Measurements from ENCODE around the gene ATOH1.

Gene ATOH1, protein sequence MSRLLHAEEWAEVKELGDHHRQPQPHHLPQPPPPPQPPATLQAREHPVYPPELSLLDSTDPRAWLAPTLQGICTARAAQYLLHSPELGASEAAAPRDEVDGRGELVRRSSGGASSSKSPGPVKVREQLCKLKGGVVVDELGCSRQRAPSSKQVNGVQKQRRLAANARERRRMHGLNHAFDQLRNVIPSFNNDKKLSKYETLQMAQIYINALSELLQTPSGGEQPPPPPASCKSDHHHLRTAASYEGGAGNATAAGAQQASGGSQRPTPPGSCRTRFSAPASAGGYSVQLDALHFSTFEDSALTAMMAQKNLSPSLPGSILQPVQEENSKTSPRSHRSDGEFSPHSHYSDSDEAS

DNA sequence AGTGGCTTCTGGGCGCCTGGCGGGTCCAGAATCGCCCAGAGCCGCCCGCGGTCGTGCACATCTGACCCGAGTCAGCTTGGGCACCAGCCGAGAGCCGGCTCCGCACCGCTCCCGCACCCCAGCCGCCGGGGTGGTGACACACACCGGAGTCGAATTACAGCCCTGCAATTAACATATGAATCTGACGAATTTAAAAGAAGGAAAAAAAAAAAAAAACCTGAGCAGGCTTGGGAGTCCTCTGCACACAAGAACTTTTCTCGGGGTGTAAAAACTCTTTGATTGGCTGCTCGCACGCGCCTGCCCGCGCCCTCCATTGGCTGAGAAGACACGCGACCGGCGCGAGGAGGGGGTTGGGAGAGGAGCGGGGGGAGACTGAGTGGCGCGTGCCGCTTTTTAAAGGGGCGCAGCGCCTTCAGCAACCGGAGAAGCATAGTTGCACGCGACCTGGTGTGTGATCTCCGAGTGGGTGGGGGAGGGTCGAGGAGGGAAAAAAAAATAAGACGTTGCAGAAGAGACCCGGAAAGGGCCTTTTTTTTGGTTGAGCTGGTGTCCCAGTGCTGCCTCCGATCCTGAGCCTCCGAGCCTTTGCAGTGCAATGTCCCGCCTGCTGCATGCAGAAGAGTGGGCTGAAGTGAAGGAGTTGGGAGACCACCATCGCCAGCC is at the start of gene ATOH1:
ATOH1 (plus strand) TSS at position 422 of the 663 bp plus-strand sequence; CDS start at position 596, 174 bp downstream.
- no peak for DNase-seq (ENCODE audit: low read depth in 2 of 2)

DNA sequence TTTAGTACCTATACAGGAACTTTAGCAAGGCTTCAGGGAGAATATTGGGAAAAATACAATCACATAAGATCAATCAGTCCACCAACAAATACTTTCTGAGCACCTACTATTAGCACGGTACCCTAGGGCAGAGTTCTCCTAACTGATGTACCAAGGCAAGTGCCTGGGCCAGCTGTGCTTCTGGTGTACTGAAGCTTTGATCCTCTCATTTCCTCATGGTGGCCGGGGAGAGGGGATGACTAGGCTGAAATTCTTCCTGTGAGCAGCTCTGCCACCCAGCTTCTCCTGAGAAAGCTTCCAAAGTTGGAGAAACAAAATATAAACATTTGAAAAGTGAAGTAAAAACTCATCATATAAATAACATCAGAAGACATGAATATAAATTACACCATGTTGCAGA is 49.3 kb upstream of the ATOH1 start:
- DNase-seq (ENCODE audit: low read depth in 2 of 2) = no peak

DNA sequence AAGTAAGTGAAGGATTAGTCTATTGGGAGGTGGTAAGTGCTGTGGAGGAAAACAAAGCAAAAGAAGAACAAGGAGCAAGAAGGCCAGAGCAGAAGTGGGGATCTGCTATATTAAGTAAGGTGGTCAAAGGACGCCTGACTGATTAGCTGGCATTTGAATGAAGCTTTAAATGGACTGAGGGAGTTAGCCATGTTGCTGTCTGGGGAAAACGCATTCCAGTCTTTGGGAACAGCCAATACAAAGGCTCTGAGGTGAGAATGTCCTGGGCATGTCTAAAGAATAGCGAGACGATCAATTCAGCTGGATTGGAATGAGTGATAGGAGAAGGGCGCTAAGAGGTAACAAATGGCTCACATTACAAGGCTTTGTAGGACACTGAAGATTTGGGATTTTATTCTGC is 48.5 kb upstream of the ATOH1 start:
- no peak for DNase-seq (ENCODE audit: low read depth in 2 of 2)

DNA sequence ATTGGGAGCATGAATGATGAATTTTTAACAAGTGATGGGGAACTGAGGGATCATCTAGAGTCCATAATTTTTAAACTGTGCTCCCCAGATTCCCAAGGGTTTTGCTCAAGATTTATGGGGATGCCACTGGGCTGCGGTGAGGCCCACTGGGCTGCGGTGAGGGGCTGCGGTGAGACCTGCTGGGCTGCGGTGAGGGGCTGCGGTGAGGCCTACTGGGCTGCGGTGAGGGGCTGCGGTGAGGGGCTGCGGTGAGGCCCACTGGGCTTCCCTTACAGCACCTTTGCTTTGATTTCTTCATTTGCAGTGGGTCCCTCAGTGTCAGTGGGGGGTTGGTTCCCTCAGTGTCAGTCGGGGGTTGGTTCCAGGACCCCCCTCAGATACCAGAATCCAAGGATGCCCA is 47.4 kb upstream of the ATOH1 start:
- DNase-seq (ENCODE audit: low read depth in 2 of 2) = no peak

DNA sequence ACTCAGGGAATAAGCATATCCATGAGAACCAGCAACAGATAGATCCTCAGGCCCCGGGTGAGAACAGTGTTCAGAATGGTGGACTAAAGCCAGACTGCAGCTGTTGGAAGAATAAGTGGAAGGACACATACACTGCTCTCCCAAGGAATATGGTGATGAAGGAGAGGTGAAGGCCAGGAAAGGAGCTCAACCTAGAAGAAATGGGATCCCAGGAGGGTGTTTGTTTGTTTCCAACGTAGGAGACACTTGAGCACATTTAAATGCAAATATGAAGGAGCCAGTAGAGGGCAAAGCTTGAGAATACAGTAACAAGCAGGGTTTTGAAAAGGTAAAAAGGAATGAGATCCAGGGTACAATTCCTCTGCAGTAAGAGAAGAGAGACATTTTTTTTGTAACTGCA is 42.4 kb upstream of the ATOH1 start:
- no peak for DNase-seq (ENCODE audit: low read depth in 2 of 2)

DNA sequence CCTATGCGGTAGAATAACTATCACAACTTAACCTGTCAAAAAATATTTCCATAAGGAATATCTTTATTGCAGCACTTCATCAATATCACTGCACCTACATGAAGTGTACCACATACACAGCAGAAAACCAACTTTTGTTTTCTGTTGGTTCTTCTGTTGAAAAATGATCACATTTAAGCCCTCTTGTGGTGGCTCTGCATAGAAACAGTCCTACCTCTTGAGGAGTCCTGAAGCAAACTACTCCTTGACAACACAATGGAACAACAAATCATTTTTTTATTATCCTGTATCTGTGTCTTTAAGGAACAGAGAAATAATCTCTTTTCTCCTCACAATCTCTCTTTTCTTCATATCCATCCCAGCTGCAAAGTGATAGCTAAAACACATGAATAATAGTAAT is 39.8 kb upstream of the ATOH1 start:
- no peak for DNase-seq (ENCODE audit: low read depth in 2 of 2)

DNA sequence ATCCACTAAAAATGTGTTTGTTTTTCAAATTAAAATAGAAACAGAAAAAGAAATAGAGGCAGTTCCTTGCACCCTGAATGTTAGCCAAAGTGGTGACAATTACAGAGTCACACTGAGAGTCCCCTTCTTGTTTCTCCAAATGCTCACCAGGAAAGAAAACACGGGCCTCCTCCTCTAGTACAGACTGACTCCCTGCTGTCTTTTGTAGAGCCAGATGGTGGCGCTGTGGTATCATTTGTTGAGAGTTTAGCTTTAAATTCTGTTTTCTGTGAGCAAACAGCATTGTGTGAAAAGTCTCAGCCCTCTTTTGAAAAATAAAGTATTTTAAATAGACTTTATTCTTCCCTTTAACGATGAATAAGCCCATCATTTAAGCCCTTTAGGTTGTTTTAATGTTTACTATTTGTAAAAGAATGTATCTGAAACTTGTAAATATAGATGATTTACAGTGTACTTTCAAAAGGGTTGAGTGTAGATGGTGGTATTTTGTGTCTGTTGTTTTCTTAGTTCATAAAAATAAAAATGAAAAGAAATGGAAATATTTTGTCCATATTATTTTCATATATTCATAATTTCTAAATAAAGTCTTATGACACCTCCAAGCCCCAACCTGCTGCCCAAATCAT is 36.9 kb upstream of the ATOH1 start:
- peak in 1 of 2 experiments; percentile 11 for DNase-seq (ENCODE audit: low read depth in 2 of 2)

DNA sequence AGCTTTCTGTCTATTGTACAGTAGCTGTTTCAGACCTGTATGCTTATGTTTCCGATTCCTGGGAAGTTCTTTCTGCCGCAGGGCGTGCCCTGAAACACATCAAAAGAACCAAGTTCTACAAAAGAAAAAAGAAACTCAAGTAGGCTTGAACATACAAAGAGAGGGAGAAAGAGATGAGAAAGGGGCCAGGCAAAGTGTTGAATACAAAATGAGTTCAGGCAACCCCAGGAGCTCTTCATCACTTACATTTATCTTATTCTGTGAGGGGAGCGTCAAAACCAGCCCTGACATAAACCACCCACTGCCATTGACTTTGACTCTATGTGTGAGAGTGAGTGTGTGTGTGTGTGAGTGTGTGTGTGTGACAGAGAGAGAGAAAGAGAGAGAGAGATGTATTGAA is 26.5 kb upstream of the ATOH1 start:
- no peak for DNase-seq (ENCODE audit: low read depth in 2 of 2)

DNA sequence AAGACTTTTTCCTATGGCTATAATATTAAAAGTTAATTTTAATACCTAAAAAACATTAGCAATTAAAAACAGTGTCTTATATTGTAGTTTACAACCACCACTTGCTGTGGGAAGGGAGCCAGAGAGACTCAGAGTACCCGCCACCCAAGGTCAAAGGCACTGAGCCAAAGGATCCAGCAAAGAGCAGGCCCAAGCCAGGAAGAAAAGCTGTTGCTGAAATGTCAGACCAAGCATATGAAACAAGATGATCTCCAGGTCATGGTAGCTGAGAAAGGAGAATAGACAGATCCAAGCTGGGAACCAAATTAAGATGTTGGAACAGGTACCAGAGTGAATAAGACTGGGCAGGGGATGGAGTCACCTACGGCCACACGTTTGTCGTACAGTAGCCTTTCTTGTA is 18.8 kb upstream of the ATOH1 start:
- DNase-seq (ENCODE audit: low read depth in 2 of 2) = no peak

DNA sequence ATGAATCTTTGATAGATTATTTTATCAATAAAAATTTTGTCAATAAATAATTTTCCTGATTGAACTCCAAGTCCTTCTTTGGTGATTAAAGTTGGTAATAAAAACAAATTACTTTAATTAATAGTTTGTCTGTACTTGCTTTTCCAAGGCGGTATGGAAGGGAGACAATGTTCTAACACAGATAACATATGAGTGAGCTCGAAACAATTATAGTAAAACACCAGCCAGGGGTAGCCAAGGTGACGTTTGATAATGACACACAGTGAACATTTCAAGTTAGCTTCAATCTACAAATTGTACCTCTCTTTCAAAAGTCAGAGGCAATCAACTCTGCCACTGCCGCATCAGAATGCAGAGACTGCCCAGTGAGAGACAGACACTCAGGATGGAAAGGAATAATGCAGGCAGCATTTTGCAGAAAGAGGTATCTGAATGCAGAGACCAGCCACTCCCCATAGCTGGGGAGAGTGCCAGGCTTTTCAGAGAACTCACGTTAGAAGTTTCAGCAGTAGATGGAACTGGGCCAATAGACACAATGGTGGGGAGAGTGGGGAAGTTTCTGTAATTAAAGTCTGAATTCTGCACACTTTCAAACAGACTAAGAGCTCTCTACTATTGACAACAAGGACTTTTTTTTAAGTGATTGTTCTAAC is 18.1 kb upstream of the ATOH1 start:
- no peak for DNase-seq (ENCODE audit: low read depth in 2 of 2)

DNA sequence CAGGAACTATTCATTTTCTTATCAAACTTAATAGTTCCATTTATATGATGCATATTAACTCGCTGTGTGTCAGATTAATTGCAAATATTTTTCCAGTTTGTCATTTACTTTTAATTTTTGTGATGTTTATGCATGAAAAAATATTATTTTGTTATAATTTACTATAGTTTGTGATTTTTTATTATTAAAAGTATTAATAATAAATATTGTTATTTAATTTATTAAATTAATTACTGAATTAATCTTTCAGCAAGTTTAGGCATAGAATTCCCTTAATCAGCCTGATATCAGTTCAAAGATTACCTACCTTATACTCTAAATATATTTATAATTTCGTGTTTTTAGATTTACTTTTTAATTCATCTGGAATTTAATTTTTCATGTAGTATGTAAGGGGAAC is 15.5 kb upstream of the ATOH1 start:
- no peak for DNase-seq (ENCODE audit: low read depth in 2 of 2)

DNA sequence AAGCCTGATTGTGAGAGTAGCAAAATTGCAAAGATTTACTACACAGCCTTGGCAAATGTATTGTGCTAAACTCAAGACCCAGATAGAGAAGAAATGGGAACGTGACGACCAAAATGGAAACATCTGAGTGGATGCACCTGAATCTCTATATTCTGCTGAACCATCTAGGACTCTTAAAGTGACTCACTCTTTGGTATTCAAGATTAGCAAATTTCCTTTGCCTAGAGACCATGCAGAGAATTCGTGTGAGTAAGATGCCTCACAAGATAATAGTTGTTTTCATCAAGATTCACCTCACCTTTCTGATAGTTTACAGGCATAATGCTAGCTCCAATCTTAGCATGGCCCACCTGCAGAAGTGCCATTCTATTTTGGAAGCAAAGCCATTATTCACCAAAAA is 14.4 kb upstream of the ATOH1 start:
- DNase-seq (ENCODE audit: low read depth in 2 of 2) = no peak

DNA sequence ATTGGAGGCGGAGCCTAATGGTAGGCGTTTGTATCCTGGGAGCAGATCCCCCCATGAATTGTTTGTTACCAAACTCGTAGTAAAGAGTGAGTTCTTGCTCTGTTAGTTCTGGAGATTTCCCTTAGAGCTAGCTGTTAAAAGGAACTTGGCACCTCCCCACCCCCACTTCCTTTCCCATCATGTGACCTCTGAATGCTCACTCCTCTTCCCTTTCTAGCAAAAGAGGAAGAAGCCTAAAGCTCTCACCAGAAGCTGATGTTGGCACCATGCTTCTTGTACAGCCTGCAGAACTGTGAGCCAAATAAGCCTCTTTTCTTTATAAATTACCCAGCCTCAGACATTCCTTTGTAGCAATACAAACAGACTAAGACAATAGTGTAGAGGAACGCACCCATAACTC is 13.8 kb upstream of the ATOH1 start:
- DNase-seq (ENCODE audit: low read depth in 2 of 2) = no peak

DNA sequence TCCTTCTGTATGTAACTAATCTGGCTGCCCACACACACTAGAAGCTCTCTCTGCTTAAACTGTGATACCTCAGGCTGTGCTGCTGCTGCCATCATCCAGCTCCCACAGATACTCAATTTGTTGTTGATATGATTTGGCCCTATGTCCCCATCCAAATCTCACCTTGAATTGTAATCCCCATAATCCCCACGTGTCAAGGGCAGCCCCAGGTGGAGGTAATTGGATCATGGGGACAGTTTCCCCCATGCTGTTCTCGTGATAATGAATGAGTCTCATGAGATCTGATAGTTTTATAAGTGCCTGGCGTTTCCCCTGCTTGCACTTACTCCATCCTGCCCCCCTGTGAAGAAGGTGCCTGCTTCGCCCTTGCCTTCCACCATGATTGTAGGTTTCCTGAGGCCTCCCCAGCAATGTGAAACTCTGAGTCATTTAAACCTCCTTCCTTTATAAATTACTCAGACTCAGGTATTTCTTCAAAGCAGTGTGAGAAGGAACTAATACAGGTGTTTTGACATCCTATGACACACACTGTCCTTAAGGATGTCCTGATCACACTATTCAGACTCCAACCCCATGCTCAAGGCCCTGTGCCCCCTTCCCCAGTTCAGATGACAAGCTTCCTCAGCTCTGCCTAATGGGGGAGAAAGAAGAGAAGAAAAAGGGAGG is 2.9 kb upstream of the ATOH1 start:
- DNase-seq (ENCODE audit: low read depth in 2 of 2) = no peak

DNA sequence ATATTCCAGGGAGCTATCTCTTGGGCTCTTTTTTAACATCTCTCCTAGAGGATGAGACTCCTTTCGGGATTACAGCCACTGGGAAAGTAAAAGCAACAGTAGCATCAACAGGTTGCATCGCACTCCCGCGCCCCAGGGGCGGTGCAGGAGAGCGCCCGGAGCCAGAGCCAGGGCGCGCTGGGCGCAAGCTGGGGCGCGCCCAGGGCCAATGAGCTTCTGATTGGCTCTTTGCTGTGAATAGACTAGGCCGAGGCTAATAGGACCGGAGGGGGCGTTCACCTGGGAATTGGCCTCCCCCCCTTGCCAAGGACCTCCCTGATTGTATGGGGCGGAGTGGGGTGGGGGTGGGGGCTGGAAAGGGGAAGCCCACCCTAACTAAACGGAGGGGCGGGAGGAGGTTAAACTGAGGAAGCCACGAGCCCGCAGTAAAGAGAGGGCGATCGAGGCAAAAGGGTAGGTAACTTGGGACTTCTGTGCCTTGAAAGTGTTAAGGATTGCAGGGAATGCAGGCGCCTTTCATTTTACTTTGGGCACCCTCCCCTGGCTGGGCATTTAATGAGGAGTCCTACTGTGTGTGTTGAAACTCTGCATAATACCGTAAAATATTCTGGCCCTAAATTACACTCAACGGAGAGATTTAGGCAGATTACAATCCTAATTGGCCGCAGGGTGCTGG is 1.1 kb upstream of the ATOH1 start:
- DNase-seq (ENCODE audit: low read depth in 2 of 2) = no peak

DNA sequence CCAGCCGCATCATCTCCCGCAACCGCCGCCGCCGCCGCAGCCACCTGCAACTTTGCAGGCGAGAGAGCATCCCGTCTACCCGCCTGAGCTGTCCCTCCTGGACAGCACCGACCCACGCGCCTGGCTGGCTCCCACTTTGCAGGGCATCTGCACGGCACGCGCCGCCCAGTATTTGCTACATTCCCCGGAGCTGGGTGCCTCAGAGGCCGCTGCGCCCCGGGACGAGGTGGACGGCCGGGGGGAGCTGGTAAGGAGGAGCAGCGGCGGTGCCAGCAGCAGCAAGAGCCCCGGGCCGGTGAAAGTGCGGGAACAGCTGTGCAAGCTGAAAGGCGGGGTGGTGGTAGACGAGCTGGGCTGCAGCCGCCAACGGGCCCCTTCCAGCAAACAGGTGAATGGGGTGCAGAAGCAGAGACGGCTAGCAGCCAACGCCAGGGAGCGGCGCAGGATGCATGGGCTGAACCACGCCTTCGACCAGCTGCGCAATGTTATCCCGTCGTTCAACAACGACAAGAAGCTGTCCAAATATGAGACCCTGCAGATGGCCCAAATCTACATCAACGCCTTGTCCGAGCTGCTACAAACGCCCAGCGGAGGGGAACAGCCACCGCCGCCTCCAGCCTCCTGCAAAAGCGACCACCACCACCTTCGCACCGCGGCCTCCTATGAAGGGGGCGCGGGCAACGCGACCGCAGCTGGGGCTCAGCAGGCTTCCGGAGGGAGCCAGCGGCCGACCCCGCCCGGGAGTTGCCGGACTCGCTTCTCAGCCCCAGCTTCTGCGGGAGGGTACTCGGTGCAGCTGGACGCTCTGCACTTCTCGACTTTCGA is 654 bp downstream of the ATOH1 start:
- DNase-seq (ENCODE audit: low read depth in 2 of 2) = no peak

DNA sequence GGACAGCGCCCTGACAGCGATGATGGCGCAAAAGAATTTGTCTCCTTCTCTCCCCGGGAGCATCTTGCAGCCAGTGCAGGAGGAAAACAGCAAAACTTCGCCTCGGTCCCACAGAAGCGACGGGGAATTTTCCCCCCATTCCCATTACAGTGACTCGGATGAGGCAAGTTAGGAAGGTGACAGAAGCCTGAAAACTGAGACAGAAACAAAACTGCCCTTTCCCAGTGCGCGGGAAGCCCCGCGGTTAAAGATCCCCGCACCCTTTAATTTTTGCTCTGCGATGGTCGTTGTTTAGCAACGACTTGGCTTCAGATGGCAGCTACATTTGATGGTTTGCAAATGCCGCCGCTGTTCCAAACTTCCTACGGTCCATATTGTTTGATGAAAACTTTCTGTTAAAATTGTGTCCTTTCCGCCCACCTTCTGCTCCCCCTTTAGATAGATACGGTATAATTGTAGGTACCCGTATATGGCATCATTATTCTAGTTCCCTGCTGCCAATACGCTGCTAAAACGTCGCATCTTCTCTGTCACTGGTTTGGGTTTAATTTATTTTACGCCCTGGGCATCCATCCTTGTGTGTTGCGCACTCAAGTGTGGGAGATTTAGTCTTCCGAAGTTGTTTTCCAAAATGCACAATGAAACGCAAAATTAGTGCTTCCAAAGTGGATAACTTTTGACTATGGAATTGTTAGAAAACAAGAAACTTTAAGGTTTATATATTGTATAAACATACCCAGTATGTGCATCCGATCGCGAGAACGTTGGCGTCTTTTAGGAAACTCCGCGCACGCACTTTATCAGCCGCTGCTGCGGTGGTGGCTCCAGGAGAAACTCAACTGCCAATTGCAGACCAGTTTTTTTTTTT is 1.5 kb downstream of the ATOH1 start:
- DNase-seq (ENCODE audit: low read depth in 2 of 2) = no peak

DNA sequence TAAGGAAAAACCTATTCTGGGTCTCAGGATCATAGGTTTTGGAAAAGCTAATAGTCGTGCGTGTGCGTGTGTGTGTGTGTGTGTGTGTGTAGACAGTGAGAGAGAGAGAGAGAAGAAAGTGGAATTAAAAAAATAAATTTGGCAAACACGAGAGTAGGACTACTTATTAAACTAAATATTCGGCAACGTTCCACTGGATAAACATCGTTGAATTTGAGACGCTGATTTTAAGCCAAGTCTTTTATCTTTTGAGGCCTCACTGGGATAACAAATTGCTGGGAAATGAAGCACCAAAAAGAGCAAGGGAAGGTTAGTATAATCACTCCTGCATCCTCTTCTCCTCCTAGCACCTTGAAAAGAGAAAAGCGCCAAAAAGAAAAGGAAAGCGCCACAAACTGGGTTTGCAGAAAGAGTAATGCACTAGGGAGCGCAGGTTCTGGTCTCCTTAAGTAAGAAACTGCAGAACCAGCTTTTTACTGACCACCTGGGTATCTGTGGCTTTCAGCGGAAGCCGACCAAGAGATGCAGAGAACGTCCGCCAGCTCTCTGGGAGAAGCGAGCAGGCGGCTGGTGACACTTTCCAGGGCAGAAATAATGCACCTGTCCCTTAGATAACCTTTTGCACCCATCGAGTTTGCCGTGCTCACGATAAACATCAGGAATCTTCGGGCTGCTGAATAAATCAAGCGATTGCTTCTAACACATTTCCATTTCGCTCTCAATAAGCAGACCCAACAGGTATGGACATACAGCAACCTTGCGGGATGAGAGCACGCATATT is 3.4 kb downstream of the ATOH1 start:
- no peak for DNase-seq (ENCODE audit: low read depth in 2 of 2)
